GM19468 (cell line): ENCODE measurements around the gene LLGL1.

Experiments used
- ATAC-seq: cut with Tn5 transposase; IDR thresholded peaks from one replicate; pipeline ENCODE4 v1.9.1; 2021; ENCODE audit warnings: mild to moderate bottlenecking, moderate library complexity, moderate number of reproducible peaks; ENCODE audit not compliant: unreplicated experiment; ENCODE audit errors: extremely low read depth

LLGL1 gene

GRCh38 chr17:18225121-18225641 is at the start of gene LLGL1:
Gene LLGL1 (plus strand): TSS chr17:18225635. CDS start chr17:18225683, 48 bp downstream.
- peak; percentile 71 for ATAC-seq

- no peak for ATAC-seq
These were observed 49.3 kb upstream of the LLGL1 start for GRCh38 chr17:18176176-18176575.

GRCh38 chr17:18177133-18177532 is 48.3 kb upstream of the LLGL1 start:
- ATAC-seq: no peak

DNA sequence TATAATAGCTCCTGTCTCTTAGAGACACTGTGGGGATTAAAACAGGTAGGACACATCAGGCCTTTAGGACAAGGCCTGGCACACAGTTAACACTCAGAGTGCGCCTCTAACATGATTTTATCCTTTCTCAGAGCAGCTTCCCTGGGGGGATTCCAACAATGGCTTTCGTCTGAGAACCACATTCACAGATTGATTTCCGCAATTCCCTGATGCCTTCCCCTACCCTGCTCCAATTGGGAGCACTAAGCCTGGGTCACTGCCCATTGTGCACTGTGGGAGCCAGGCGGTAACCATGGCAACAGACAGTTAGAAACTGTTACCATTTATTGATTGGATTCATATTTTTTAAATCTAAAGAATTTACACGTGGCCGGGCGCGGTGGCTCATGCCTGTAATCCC is 47.7 kb upstream of the LLGL1 start:
- no peak for ATAC-seq

GRCh38 chr17:18179196-18179595 is 46.2 kb upstream of the LLGL1 start:
- ATAC-seq: no peak

DNA sequence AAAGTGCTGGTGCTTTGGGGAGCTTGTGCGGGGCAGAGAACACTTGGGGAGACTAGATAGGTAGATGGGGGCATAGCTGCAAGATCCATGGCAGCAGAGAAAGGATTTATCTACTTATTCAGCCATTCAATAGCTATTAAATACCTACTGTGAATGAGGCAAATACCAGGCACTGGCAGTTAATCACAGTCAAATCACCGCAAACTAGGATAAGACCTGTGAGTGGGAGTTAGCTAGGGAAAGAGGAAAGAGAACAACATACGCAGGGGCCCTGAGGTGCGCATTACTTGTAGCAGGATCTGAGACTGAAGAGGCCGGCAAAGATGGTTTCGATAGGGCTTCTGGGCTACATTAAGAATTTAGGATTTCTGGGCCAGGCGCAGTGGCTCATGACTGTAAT is 45.6 kb upstream of the LLGL1 start:
- no peak for ATAC-seq

DNA sequence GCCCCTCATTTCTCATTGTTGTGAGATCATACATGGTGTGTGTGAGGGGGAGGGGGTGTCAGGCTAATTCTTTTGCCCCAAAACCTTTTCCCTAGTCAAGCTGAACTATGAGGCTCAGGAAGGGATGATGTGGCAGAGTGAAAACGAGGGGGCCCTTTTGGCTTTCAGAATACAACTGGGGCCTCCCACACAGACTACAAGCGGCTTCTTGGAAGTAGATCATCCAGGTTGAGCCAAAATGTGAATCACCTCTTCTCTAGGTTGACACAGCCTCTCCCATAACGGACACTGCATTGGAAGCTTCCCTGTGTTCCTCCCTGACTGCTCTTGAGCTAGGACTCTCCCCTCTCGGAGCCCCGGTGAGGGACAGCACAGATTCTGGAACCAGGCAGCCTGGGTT is 44.1 kb upstream of the LLGL1 start:
- no peak for ATAC-seq

DNA sequence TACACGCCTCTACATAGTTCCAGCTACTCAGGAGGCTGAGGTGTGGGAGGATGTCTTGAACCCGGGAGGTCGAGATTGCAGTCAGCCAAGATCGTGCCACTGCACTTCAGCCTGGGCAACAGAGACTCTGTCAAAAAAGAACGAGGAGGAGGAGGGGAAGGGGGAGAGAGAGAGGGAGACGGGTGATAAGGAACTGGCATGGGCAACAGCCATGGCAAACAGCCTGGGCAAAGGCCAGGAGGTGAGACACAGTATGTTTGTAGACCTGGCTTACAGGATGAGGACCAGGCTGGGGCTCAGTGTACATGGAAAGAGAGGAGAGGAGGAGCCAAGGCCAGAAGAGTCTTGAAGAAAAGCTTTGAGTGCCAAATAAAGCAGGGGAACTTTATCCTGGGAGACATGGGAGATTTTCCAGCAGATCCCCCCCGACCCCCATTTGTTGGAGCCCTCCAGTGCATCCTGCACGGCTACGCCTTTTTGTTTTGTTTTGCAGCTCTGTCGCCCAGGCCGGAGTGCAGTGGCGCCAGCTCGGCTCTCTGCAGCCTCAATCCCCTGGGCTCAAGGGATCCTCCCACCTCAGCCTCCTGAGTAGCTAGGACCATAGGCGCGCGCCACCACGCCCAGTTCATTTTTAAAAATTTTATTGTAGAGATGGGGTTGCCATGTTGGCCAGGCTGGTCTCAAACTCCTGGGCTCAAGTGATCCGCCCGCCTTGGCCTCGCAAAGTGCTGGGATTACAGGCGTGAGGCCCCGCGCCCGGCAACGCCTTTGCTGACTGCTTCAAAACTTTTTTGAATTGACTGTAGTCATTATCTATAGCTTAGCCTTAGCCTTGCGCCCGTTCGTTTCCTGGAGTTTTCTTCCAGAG is 43.1 kb upstream of the LLGL1 start:
- no peak for ATAC-seq

GRCh38 chr17:18182978-18183333 is 42.5 kb upstream of the LLGL1 start:
- no peak for ATAC-seq

DNA sequence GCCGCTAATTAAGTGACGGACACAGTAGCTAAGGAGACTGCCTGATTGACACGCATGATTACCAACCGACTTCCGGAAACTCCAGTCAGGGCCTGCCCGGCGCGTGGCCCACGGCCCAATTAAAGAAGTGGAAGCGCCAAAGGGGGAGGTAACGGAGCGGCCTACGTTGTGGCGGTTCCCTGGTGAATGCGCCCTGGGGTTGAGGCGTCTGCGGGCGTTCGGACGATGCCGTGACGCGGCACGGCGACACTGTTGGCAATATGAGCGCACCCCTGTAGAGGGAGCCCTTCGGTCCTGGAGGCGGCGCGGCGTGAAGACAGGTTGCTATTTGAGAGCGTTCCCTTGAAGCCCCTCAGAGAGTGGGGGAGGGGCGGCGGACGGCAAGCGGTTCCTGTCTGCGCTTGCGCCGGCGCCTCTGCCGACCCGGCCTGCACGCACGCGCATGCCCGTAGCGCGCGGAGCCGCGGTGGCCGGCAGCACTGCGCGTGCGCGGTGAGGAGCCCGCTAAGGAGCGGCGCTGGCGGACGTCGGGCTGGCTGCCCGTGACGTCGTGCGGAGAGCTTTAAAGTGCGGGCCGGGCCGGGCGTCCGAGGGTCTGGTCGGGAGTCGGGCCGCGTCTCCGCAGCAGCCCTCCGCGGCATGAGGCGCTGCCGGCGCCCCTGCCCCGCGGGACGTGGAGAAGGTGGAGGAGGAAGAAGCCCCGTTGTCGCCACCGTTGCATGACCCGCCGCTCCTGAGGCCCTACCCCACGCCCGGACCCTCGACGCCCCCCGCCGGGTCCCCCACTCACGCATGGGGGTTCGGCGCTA is 41.9 kb upstream of the LLGL1 start, which contains the start of gene ALKBH5:
ALKBH5 (plus strand) TSS at position 495 of the 809 bp plus-strand sequence. CDS start 416 bp downstream, outside the sequence.
- ATAC-seq: peak; percentile 65

GRCh38 chr17:18184143-18185031 is 41.0 kb upstream of the LLGL1 start:
- ATAC-seq: no peak

DNA sequence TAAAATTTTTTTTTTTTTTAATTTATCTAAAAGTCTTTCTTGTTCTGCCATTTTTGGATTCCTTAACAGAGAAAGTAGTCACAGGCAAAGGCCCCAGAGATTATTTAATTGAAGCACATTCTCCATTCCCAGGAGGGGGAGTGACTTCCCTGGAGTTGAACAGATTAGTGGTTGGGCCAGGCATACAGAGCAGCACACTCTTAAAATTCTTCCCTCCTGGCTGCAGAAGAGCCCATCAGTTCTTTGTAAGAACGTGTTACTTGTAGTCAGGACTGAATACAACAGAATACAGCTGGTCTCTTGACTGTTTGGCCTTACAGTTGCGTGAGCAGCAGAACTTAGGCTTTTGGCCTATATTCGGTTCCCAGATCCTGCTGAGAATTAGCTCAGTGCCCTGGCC is 40.0 kb upstream of the LLGL1 start:
- ATAC-seq: no peak

DNA sequence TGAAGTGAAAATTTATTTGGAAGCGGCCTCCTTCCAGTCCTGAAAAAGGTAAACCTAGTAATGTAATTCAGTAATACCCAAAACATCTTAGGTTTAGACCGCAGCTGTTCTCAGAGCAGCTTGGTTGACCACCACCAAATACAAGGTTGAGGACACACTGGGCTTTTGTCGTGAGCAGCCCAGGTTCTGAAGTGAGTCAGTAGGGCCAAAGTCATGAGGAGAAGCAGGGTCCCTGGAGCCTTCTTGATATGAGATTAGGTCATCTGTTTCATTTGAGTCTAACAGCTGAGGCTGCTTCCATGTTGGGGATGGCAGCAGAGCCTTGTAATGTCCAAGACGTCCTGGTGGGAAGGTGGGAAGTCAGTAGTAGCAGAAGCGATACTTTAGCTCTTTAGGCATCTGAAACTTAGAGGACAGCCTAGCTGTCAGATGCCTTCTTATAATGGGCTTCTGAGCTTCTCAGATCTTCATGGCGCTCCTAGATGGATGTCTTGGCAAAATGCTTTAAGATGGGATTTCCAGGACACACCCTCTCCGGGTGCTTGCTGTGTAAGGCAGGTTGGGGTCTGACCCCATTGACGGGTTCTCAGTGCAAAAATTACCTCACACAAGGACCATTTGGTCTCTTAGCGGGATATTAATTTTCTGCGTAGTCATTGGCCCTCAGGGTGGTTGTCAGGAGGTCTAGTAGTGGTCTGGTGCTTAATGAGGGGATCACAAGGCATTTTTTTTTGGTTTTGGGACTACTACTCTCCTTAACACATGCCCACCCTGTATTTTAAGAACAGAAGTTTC is 39.4 kb upstream of the LLGL1 start:
- ATAC-seq: no peak

GRCh38 chr17:18186627-18186982 is 38.8 kb upstream of the LLGL1 start:
- no peak for ATAC-seq

- ATAC-seq: no peak
These were observed 38.2 kb upstream of the LLGL1 start for GRCh38 chr17:18187226-18187625.

- no peak for ATAC-seq
These were observed 37.3 kb upstream of the LLGL1 start for GRCh38 chr17:18187821-18188761.

- ATAC-seq: no peak
These were observed 34.7 kb upstream of the LLGL1 start for GRCh38 chr17:18190628-18191235.

GRCh38 chr17:18191236-18191667 is 34.2 kb upstream of the LLGL1 start:
- ATAC-seq: no peak
